ENCODE measurements around the gene QSER1.

- TF ChIP-seq FOXM1 (IDR thresholded peaks at IDR 0.05; ENCODE audit: borderline replicate concordance) (no peak), HDGF (IDR thresholded peaks at IDR 0.05; ENCODE audit: borderline replicate concordance) (no peak)
These were observed 8.6 kb upstream of the QSER1 start for GRCh38 chr11:32884023-32884422.

Data from HEK293T (cell line).